HG02885 (cell line): ENCODE measurements around the gene SLC29A3.

ENCODE experiments used
- ATAC-seq: cut with Tn5 transposase; IDR thresholded peaks from one replicate; pipeline ENCODE4 v1.9.1; 2021; ENCODE audit warnings: mild to moderate bottlenecking; ENCODE audit not compliant: unreplicated experiment, poor library complexity

Gene SLC29A3

GRCh38 chr10:71383972-71384687 is 65.1 kb downstream of the SLC29A3 start:
- ATAC-seq = no peak

DNA sequence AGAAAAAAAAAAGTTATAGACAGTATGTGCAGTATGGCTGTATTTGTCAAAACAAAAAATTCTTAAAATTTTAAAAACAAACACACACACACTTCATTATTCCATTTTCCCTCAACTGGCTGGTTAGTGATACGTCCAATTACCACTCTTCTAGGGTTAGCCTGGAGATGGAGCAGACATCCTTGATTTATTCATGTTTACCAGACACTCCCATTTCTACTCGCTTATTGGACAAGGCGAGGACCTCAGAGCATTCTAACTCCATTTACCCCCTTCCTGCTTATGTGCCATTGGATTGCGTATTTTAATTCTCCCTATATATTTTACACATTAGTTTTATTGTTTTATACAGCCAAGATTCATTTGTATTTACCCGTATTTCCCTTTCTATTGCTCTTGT is 69.1 kb downstream of the SLC29A3 start:
- ATAC-seq = no peak

DNA sequence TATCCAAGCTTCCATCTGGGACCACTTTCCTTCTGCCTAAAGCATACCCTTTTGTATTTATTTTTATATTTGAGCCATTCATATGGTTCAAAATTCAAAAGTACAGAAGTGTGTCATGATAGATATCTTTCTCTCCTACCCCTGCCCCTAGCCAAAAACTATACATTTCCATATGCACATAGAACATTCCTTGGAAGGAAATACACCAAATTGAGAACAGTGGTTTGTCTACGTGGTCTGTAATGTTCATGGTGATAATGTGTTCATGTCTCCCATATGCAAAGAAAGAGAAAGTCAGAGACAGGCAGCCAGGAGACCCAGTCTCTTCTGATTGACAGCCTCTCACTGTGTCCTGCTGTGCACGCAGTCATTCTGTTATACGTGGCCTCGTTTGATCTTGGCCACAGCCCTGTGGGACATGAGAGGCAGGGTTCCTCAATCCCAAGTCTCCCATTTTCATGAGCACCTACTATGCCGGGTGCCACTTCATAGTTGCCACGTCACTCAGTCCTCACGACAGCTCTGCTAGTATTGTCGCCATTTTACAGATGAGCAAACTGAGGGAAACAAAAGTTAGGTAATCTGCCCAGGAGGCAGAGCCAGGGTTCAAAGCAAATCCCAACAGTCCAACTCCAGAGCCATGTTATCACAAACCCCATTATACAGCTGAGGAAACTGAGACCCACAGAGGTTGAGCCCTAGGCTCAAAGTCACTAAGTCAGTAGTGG is 69.7 kb downstream of the SLC29A3 start:
- ATAC-seq = no peak

- no peak for ATAC-seq
Observed at GRCh38 chr10:71389768-71390460, 70.9 kb downstream of the SLC29A3 start.

- ATAC-seq = no peak
Observed at GRCh38 chr10:71390461-71390835, 71.4 kb downstream of the SLC29A3 start.

DNA sequence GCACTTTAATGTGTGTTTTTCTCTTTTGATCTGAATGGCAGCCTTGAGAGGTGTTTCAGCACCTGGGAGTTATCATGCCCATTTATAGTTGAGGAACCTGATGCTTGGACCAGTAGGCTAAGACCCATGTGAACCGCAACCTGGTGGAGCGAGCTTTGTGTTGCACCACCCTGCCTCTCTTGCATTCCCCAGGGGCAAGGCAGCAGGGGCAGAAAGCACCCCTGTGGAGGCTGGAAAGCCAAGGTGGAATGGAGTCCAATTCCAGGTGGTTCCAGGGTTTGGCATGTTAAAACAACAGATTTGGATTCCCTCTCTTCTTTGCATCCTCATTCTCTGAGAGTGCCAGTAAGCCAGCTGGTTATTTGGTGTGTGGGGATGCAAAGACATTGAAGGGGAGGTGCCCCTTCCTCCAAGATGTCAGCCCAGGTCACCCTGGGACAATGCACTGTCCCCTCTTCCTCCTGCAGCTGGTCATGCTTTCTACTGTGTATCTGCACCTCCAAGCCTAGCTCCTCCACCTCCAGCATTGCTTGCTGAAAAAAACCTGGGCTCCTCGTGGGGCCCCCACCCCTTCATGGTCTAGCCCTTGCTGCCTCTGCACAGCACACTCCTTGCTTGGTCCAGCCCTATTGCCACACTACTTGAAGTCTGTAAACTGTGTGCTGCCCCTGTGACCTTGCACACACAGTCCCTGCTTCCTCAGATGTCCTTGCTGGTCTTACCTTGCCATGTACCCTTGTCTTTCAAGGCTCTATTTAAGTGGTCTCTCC is 72.0 kb downstream of the SLC29A3 start:
- no peak for ATAC-seq

GRCh38 chr10:71391701-71392100 is 72.6 kb downstream of the SLC29A3 start:
- ATAC-seq = no peak

- no peak for ATAC-seq
Observed at GRCh38 chr10:71392292-71392691, 73.2 kb downstream of the SLC29A3 start.

DNA sequence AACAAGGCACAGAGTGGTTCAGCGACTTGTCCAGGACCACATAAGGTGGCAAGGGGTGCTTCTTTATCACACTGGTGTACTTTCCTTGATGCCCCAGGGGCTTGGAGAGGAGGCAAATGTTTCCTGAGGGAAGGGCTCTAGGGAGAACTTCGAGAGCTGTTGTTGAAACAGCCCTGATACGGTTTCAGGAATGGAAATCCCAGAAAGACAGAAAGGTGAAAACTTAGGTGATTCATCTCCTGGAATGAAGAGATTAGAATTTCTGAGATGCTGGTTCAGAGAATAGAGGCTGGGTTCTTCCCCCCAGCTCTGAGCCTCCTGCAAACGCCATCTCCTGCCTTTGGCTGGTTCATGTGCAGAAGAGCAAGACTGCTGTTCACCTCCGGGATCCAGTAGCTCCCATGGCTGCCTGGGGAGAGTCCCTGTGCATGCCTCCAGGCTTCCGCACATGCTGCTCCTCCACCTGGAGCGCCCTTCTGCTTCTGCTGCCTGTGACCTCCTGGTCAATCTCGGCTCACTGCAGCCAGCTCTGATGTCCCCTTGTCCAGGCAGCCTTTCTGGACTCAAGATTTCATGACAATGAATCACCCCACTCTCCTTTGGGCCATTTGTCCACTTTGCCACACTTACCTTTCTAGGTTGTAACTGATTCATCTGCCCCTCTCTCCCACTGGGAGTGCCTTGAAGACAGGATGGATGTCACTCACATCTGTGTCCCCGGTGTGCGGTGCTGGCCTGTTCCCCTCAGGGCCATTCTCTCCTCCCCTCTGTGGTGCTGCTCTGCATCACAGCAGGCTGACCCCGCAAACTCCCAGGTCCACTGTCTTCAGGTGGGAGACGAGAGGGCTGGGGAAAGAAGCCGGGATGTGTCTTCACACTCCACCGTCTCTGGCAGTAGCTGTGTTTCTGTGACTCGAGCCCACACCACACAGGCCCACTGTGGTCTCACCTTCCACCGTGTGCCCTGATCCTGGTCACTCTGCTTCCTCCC is 74.0 kb downstream of the SLC29A3 start:
- ATAC-seq = no peak

DNA sequence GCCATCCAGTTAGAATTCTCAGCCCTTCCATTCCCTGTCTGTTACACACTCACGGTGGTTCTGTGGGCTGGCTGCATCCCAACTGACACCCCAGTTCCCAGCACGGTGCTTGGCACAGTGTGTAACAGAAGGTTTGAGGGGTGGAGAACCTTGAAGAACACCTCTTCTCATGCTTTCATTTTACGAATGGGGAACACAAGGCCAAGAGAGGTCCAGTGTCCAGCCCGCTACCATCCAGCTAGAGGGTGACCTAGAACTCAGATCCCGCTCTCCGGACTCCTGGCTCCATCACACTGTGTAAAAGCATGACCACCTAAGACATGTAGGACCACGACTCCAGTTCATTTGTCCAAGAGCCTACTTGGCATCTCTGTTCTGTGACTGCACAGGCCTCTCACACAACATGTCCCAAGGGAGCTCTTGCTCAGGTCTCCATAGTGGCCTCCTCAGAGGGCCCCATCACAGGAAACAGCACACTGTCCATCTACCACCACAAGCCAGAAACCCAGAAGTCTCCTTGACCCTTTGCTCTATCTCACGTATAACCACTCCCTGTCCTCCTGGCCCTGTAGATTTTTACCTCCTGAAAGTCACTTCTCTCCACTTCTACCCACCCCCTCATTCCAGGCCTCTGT is 74.9 kb downstream of the SLC29A3 start:
- ATAC-seq = no peak

DNA sequence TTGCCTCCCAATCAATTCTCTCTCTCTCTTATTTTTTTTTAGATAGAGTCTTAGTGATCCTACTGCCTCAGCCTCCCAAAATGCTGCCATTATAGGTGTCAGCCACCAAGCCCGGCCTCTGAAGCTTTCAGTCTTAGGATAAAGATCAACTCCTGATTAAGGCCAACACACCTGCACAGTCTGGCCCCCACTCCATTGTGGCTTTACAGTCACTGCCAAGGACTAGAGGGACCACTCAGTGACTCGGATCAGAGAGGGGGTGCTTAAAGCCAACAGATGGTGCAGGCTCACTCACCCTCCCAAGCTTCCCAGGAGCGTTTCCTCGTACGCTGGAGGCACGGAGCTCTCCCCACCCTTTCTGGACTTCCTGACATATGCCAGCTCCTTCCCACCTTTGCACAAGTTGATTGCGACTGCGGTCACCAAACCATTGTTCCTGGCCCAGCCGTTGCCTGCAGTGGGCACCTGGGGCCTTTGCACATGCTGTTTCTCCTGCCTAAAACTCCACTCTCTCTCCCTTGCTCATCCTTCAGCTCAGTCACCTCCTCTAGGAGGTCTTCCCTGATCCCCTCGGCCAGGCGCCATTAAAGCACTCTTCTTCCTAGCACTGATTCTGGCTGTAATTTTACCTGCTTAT is 76.0 kb downstream of the SLC29A3 start:
- ATAC-seq = no peak

DNA sequence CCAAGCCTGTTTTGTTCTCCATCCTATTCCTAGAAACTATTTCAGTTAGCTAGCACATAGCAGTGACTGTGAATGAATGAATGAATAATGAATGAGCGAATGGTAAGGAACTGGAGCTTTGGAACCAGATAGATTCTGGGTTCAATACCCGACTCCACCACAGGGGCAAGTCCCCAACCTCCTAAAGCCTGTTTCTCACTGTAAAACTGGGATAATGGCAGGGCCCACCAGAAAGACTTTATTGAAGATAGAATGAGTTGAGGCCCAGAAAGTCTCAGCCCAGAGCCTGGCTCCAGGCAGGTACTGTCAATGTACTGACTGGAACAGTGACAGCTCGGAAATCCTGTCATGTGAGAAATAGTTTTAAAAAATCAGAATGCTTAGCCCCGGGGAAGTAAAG is 76.6 kb downstream of the SLC29A3 start:
- ATAC-seq = no peak

- no peak for ATAC-seq
Observed at GRCh38 chr10:71396084-71396710, 77.1 kb downstream of the SLC29A3 start.

DNA sequence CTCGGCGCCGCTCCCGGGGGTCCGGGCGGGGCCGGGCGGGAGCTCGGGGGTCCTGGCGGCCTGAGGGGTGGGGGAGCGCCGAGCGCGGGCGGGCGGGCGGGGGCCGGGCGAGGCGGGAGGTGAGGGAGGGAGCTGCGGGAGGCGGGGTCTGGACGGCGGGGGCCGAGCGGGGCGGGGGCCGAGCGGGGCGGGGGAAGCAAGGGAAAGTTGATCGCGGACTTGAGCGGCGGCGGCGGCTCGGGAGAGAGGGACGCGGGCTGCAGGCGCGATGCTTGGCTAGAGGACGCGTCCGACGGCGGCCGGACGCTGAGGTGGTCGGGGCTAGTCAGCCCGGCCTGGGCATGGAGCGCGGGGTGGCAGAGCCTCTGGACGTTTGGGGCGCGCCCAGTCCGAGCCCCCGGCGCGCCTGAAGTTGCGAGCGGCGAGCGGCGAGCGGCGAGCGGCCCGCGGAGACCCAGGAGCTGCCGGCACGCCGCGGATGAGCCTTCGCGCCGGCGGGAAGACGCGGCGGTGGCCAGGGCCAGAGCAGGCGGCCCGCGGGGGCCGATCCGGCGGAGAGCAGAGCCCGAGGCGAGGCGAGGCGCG is 77.7 kb downstream of the SLC29A3 start, which contains the start of gene CDH23:
TSS of gene CDH23 (plus strand) at position 210 of the 585 bp plus-strand sequence. CDS start 42,912 bp downstream, outside the sequence.
- ATAC-seq = no peak

- ATAC-seq = no peak
Observed at GRCh38 chr10:71397296-71398212, 78.5 kb downstream of the SLC29A3 start.

DNA sequence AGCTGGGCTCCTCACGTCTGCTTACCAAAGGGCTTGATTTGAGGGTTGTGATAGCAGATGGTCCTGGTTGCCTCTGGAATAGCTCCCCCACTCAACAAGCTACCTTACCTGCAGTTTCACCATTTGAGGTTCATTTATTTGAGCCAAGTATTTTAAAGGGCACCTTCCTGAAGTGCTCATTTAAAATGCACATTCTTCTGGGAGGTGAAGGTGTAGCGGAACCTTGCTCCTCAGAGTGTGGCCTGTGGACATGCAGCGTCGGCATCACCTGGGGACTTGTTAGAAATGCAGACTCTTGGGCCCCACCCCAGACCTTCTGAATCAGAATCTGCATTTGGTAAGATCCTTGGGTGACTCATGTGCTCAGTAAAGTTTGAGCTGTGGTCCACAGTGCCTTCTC is 79.9 kb downstream of the SLC29A3 start:
- ATAC-seq = no peak

GRCh38 chr10:71399946-71400345 is 80.9 kb downstream of the SLC29A3 start:
- ATAC-seq = no peak
